ENCODE results near the gene PLEKHA1.

The PLEKHA1 gene

GRCh38 chr10:122461729-122462532 lies 87.4 kb downstream of the PLEKHA1 start:
- DNase-seq (ENCODE audit: low spot score) = no peak
- Histone ChIP-seq H3K27ac (peak overlapping the region; percentile 75 to 96), H3K4me3 (peak overlapping the region; percentile 98)
- no peak for TF ChIP-seq CTCF (IDR thresholded peaks at IDR 0.05)

- no peak for TF ChIP-seq CTCF (IDR thresholded peaks at IDR 0.05)
- Histone ChIP-seq H3K4me3 (peak overlapping the region; percentile 98), H3K27ac (peak overlapping the region; percentile 75 to 96)
- peak; percentile 85 for DNase-seq (ENCODE audit: low spot score)
Measured at GRCh38 chr10:122462533-122463465, 88.3 kb downstream of the PLEKHA1 start.

GRCh38 chr10:122463466-122464249 lies 89.2 kb downstream of the PLEKHA1 start:
- H3K27ac ChIP-seq = peak overlapping the region in 1 of 2 donors; percentile 96
- DNase-seq (ENCODE audit: low spot score) = no peak
- TF ChIP-seq CTCF (IDR thresholded peaks at IDR 0.05) = no peak
- H3K4me3 ChIP-seq = peak overlapping the region; percentile 98

- Histone ChIP-seq H3K4me3 (peak overlapping the region; percentile 98), H3K27ac (no peak overlapping the region)
- no peak for DNase-seq (ENCODE audit: low spot score)
- no peak for TF ChIP-seq CTCF (IDR thresholded peaks at IDR 0.05)
Measured at GRCh38 chr10:122464250-122464510, 89.7 kb downstream of the PLEKHA1 start.

GRCh38 chr10:122464586-122464985 lies 90.1 kb downstream of the PLEKHA1 start:
- no peak for TF ChIP-seq CTCF (IDR thresholded peaks at IDR 0.05)
- no peak overlapping the region for H3K27ac ChIP-seq
- DNase-seq (ENCODE audit: low spot score) = no peak
- H3K4me3 ChIP-seq = no peak overlapping the region

GRCh38 chr10:122465401-122466040 lies 91.0 kb downstream of the PLEKHA1 start:
- H3K27ac ChIP-seq = no peak overlapping the region
- no peak for TF ChIP-seq CTCF (IDR thresholded peaks at IDR 0.05)
- no peak for DNase-seq (ENCODE audit: low spot score)
- no peak overlapping the region for H3K4me3 ChIP-seq
